SK-N-SH treated with all-trans-retinoic acid at 6 μM for 48 hours (cell line): ENCODE results near the gene TBR1.

Experiments used
- ATAC-seq: fragments of 200-7000 bp; cut with Tn5 transposase; 3 replicates; pipeline ENCODE4 v1.9.1; 2020; ENCODE audit warnings: mild to moderate bottlenecking, moderate library complexity
- ARNTL ChIP-seq: fragments of 450-650 bp; formaldehyde crosslinking; IDR thresholded peaks from 2 replicates; pipeline ENCODE4 v1.5.0; 2020; ENCODE audit warnings: low read depth, mild to moderate bottlenecking, moderate library complexity, borderline replicate concordance
- BACH2 ChIP-seq: fragments of 250-450 bp; sonication (Bioruptor Pico); IDR thresholded peaks from 2 replicates; pipeline ENCODE4 v1.9.0; 2021; ENCODE audit warnings: mild to moderate bottlenecking, borderline replicate concordance
- CSDC2 ChIP-seq: fragments of 250-450 bp; sonication (Bioruptor Pico); IDR thresholded peaks from 2 replicates; pipeline ENCODE4 v1.5.0; 2020; ENCODE audit warnings: mild to moderate bottlenecking, moderate library complexity
- ESRRG ChIP-seq: fragments of 250-450 bp; sonication (Bioruptor Pico); IDR thresholded peaks from 2 replicates; pipeline ENCODE4 v1.6.1; 2021; ENCODE audit warnings: mild to moderate bottlenecking
- GLIS3 ChIP-seq: fragments of 250-450 bp; sonication (Bioruptor Pico); IDR thresholded peaks from 2 replicates; pipeline ENCODE4 v1.5.0; 2020; ENCODE audit warnings: mild to moderate bottlenecking, moderate library complexity
- ISL1 ChIP-seq: fragments of 250-450 bp; sonication (Bioruptor Pico); IDR thresholded peaks from 2 replicates; pipeline ENCODE4 v2.1.2; 2022; ENCODE audit warnings: mild to moderate bottlenecking, moderate library complexity
- OSR1 ChIP-seq: fragments of 250-450 bp; sonication (Bioruptor Pico); IDR thresholded peaks from 2 replicates; pipeline ENCODE4 v1.8.0; 2022; ENCODE audit warnings: moderate library complexity, mild to moderate bottlenecking, inconsistent platforms
- PPARA ChIP-seq: fragments of 250-450 bp; sonication (Bioruptor Pico); IDR thresholded peaks from 2 replicates; pipeline ENCODE4 v1.5.0; 2020; ENCODE audit warnings: mild to moderate bottlenecking, borderline replicate concordance
- SNAI2 ChIP-seq: fragments of 250-450 bp; sonication (Bioruptor Pico); IDR thresholded peaks from 2 replicates; pipeline ENCODE4 v1.5.0; 2020; ENCODE audit warnings: mild to moderate bottlenecking, moderate library complexity
- TCF4 ChIP-seq: fragments of 250-450 bp; sonication (Bioruptor Pico); IDR thresholded peaks from 2 replicates; pipeline ENCODE4 v1.8.0; 2021; ENCODE audit warnings: mild to moderate bottlenecking, moderate library complexity, borderline replicate concordance
- TOX ChIP-seq: fragments of 250-450 bp; sonication (Bioruptor Pico); IDR thresholded peaks from 2 replicates; pipeline ENCODE4 v1.8.0; 2021; ENCODE audit warnings: mild to moderate bottlenecking, moderate library complexity, borderline replicate concordance
- ZFP3 ChIP-seq: fragments of 250-450 bp; sonication (Bioruptor Pico); IDR thresholded peaks from 2 replicates; pipeline ENCODE4 v1.5.0; 2020; ENCODE audit warnings: mild to moderate bottlenecking, moderate library complexity
- ZFP30 ChIP-seq: fragments of 450-650 bp; formaldehyde crosslinking; IDR thresholded peaks from 2 replicates; pipeline ENCODE4 v1.5.0; 2022; ENCODE audit warnings: mild to moderate bottlenecking, moderate library complexity
- ZNF565 ChIP-seq: fragments of 450-650 bp; formaldehyde crosslinking; conservative IDR thresholded peaks from 2 replicates; pipeline ENCODE4 v1.5.0; 2020; ENCODE audit warnings: low read depth, mild to moderate bottlenecking, moderate library complexity
- ZNF70 ChIP-seq: fragments of 450-650 bp; formaldehyde crosslinking; IDR thresholded peaks from 2 replicates; pipeline ENCODE4 v1.5.0; 2020; ENCODE audit warnings: mild to moderate bottlenecking, moderate library complexity
- ZNF8 ChIP-seq: fragments of 450-650 bp; formaldehyde crosslinking; IDR thresholded peaks from 2 replicates; pipeline ENCODE4 v1.5.0; 2020; ENCODE audit warnings: mild to moderate bottlenecking, moderate library complexity
- TF ChIP-seq, protein P1 (sequence below): fragments of 250-450 bp; sonication (Bioruptor Pico); IDR thresholded peaks from 2 replicates; pipeline ENCODE4 v1.8.0; 2020; ENCODE audit warnings: mild to moderate bottlenecking, moderate library complexity, borderline replicate concordance
- TF ChIP-seq, protein P2 (sequence below): fragments of 250-450 bp; sonication (Bioruptor Pico); IDR thresholded peaks from 2 replicates; pipeline ENCODE4 v1.5.0; 2020; ENCODE audit warnings: mild to moderate bottlenecking, moderate library complexity
- TF ChIP-seq, protein P3 (sequence below): fragments of 250-450 bp; sonication (Bioruptor Pico); IDR thresholded peaks from 2 replicates; pipeline ENCODE4 v1.5.1; 2020; ENCODE audit warnings: low read depth, mild to moderate bottlenecking, moderate library complexity
- TF ChIP-seq, protein P4 (sequence below): fragments of 250-450 bp; sonication (Bioruptor Pico); IDR thresholded peaks from 2 replicates; pipeline ENCODE4 v1.8.0; 2021; ENCODE audit warnings: low read depth, mild to moderate bottlenecking, moderate library complexity, borderline replicate concordance
- TF ChIP-seq, protein P5 (sequence below): fragments of 250-450 bp; sonication (Bioruptor Pico); IDR thresholded peaks from 2 replicates; pipeline ENCODE4 v1.5.1; 2021; ENCODE audit warnings: mild to moderate bottlenecking, moderate library complexity

TBR1 gene

DNA sequence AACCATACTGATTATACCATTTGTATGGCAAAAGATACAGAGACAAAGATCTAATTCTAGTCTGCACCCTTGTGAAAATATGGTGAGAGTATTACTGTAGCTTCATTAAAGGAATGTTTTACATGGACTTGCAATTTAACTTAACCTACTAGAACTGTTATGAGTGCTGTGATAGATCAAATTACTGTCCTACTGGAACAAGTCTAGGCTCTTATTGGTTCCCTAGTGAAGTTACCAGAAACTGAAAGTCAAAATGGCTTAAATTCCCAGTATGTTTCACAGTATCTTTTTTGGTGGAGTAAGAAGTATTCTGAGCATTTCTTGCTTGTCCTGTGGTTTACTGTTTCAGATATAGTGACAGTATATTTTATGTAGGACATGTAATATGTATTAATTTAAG is 3.8 kb upstream of the TBR1 start (continued):
- TF ChIP-seq, protein P1, sequence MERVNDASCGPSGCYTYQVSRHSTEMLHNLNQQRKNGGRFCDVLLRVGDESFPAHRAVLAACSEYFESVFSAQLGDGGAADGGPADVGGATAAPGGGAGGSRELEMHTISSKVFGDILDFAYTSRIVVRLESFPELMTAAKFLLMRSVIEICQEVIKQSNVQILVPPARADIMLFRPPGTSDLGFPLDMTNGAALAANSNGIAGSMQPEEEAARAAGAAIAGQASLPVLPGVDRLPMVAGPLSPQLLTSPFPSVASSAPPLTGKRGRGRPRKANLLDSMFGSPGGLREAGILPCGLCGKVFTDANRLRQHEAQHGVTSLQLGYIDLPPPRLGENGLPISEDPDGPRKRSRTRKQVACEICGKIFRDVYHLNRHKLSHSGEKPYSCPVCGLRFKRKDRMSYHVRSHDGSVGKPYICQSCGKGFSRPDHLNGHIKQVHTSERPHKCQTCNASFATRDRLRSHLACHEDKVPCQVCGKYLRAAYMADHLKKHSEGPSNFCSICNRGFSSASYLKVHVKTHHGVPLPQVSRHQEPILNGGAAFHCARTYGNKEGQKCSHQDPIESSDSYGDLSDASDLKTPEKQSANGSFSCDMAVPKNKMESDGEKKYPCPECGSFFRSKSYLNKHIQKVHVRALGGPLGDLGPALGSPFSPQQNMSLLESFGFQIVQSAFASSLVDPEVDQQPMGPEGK (CRISPR knock-in tag) = no peak
- no peak for TF ChIP-seq ESRRG (CRISPR knock-in tag)
- no peak for TF ChIP-seq ZNF565 (CRISPR knock-in tag)

DNA sequence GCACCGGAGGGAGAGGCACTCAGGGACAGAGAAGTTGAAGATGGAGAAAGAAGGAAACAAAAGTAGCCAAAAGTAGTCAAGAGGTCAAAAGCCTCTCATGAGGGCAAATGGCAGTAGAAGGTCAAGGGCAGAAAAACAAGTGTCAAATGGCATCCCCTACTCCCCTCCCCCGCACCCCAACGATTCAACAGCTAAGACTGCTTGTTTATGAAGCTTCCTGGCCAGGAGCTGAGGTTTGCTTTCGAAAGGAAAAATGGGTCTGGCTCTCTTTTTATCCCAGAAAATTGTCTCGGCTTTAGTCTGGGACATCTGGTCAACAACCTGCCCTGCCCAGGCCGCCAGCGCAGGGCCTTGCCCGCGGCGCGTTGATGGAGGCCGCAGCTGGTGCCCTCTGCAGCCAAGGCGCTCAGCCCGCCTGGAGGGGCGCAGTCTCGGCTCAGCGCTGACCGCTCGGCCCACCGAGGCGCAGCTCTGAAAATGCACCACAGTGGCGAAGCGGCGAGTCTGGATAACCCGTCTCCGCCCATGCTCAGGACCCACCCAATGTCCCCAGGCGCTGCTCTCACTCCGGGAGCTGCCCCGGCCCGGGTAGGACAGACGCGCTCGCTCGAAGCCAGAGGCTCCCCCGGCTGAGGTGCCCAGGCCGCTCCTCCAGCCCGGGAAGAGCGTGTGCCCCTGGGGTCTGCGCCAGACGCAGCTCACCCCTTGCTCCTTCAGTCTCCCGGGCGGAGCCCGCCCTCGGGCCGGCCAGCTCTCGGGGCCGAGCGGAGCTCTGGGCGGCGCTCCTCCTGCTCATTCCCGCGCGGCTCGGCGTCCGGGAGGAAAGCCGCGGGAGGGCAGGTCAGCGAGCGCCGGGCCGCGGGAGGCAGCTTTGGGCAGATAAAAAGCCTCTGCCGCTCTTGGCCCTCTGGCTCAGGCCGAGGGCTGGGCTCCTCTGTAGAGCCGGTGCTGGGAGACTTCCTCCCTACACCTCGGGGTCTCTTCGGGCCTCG is 1.8 kb upstream of the TBR1 start:
- TF ChIP-seq ZFP30 (CRISPR knock-in tag) (no peak), BACH2 (CRISPR knock-in tag) (no peak), TCF4 (no peak), SNAI2 (CRISPR knock-in tag) (no peak), ZFP3 (CRISPR knock-in tag) (no peak)
- TF ChIP-seq, protein P2, sequence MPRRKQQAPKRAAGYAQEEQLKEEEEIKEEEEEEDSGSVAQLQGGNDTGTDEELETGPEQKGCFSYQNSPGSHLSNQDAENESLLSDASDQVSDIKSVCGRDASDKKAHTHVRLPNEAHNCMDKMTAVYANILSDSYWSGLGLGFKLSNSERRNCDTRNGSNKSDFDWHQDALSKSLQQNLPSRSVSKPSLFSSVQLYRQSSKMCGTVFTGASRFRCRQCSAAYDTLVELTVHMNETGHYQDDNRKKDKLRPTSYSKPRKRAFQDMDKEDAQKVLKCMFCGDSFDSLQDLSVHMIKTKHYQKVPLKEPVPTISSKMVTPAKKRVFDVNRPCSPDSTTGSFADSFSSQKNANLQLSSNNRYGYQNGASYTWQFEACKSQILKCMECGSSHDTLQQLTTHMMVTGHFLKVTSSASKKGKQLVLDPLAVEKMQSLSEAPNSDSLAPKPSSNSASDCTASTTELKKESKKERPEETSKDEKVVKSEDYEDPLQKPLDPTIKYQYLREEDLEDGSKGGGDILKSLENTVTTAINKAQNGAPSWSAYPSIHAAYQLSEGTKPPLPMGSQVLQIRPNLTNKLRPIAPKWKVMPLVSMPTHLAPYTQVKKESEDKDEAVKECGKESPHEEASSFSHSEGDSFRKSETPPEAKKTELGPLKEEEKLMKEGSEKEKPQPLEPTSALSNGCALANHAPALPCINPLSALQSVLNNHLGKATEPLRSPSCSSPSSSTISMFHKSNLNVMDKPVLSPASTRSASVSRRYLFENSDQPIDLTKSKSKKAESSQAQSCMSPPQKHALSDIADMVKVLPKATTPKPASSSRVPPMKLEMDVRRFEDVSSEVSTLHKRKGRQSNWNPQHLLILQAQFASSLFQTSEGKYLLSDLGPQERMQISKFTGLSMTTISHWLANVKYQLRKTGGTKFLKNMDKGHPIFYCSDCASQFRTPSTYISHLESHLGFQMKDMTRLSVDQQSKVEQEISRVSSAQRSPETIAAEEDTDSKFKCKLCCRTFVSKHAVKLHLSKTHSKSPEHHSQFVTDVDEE (CRISPR knock-in tag) = no peak
- peak; percentile 77 for ATAC-seq

DNA sequence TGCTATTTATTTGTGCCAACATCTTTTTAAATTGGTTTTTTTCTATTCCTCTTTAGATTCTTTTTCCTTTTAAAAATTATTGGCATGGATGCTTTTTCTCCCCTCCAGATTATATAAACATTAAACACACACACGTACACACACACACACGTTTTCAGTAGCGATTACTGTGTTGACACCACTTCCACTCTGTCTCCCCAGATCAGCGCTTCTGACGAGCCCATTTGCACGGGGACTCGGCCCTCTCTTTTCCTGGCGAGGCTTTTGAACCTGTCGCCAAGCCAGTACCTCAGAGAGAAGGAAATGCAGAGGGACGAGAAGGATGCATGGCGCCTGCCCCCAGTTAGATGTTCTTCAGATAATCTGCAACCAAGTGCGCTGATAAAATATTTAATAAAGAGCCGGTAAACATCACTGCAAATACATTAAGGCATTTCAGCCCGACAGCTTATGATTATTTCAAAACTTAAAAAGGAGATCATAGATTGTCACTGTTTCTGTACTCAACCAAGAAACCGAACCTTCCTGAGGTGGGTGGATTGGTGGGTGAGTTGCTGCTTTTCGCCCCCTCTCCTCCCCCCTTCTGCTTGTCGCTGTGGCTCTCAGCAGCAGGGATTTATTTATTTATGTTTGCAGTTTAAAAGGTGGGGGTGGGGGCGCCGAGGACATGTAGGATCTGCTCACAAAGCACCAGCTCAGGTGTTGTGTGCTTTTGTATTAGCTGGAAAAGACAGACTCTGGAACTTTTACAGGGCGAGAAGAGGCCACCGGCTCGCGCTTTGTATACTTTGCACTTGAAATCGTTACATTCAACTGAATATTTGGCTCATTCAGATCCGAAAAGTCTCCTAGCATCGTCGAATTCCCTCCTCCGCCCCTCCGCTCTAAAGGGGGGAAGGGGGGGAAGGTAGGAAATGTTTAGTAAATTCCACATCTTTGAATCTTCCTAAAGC is 787 bp upstream of the TBR1 start:
- TF ChIP-seq CSDC2 (CRISPR knock-in tag) (no peak), ZNF8 (CRISPR knock-in tag) (no peak), TOX (CRISPR knock-in tag) (no peak), ZFP3 (CRISPR knock-in tag) (no peak), ZFP30 (CRISPR knock-in tag) (no peak), ZNF70 (CRISPR knock-in tag) (no peak), ESRRG (CRISPR knock-in tag) (no peak), GLIS3 (CRISPR knock-in tag) (no peak), ISL1 (CRISPR knock-in tag) (no peak), PPARA (CRISPR knock-in tag) (no peak), ZNF565 (CRISPR knock-in tag) (no peak), BACH2 (CRISPR knock-in tag) (no peak), OSR1 (CRISPR knock-in tag) (no peak), ARNTL (no peak)
- TF ChIP-seq, protein P3, sequence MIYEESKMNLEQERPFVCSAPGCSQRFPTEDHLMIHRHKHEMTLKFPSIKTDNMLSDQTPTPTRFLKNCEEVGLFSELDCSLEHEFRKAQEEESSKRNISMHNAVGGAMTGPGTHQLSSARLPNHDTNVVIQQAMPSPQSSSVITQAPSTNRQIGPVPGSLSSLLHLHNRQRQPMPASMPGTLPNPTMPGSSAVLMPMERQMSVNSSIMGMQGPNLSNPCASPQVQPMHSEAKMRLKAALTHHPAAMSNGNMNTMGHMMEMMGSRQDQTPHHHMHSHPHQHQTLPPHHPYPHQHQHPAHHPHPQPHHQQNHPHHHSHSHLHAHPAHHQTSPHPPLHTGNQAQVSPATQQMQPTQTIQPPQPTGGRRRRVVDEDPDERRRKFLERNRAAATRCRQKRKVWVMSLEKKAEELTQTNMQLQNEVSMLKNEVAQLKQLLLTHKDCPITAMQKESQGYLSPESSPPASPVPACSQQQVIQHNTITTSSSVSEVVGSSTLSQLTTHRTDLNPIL (CRISPR knock-in tag) = no peak
- TF ChIP-seq, protein P4, sequence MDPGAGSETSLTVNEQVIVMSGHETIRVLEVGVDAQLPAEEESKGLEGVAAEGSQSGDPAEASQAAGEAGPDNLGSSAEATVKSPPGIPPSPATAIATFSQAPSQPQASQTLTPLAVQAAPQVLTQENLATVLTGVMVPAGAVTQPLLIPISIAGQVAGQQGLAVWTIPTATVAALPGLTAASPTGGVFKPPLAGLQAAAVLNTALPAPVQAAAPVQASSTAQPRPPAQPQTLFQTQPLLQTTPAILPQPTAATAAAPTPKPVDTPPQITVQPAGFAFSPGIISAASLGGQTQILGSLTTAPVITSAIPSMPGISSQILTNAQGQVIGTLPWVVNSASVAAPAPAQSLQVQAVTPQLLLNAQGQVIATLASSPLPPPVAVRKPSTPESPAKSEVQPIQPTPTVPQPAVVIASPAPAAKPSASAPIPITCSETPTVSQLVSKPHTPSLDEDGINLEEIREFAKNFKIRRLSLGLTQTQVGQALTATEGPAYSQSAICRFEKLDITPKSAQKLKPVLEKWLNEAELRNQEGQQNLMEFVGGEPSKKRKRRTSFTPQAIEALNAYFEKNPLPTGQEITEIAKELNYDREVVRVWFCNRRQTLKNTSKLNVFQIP (CRISPR knock-in tag) = no peak
- TF ChIP-seq, protein P1 (CRISPR knock-in tag) = no peak
- TF ChIP-seq, protein P5, sequence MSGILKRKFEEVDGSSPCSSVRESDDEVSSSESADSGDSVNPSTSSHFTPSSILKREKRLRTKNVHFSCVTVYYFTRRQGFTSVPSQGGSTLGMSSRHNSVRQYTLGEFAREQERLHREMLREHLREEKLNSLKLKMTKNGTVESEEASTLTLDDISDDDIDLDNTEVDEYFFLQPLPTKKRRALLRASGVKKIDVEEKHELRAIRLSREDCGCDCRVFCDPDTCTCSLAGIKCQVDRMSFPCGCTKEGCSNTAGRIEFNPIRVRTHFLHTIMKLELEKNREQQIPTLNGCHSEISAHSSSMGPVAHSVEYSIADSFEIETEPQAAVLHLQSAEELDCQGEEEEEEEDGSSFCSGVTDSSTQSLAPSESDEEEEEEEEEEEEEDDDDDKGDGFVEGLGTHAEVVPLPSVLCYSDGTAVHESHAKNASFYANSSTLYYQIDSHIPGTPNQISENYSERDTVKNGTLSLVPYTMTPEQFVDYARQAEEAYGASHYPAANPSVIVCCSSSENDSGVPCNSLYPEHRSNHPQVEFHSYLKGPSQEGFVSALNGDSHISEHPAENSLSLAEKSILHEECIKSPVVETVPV (CRISPR knock-in tag) = no peak
- TF ChIP-seq, all 23 proteins: peak for 0
- ATAC-seq = peak; percentile 8
